ENCODE data around the gene GLTPD2. TPM values are rescaled to one million over a fixed set of nuclear protein-coding genes. Genes with fewer than 3 reads are reported as not detected.

GLTPD2 gene
- total and polyA plus RNA-seq, 2 experiments from 2014 or later, result 0.50 to 2.2 TPM

DNA sequence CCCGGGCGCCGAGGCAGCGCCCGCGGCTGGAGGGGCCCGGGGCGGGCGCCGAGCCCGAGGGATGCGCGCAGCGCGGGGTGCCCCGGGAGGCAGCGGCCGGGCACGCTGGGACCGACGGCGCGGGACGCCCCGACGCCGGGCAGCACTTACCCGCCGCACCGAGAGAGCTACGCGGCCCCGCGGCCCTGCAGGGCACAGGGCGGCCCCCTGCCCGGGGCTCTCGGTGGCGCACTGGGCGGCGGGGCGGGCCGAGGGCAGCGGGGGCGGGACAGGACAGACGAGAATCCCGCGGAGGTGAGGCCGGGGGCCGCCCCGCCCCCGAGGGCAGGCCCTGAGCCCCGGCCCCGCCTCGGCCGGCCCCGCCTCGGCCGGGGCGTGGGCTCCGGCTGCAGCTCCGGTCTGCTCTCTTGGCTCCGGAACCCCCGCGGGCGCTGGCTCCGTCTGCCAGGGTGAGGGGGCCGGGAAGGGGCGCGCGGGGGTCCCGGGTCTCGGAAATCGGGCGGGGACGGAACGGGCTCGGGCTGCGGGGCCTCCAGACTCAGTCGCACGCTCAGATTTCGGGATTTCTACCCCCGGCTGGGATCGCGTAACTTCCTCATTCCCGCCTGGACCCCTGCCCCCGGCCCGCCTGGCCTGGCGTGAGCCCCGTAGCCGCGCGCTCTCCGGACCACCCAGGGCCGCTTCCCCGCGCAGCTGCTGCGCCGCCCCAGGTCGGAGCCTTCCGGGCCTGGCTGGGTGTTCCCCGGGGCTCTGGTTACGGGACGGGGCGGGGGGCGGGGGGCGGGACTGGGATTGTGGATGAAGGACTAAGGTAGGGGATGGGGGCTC lies 18.2 kb downstream of the GLTPD2 start, which contains the start of gene PLD2:
TSS of gene PLD2 (plus strand) at position 376 of the 828 bp plus-strand sequence. CDS start 621 bp downstream, outside the sequence.
- in situ Hi-C loops (cut with MboI), result no loop called here
- Histone ChIP-seq H3K4me1 (ENCODE audit: insufficient read depth) (peaks cover 4% of the 10 kb centered on the region; the same call in 1 of the 2 replicates), H3K27me3 (replicated peaks; ENCODE audit: insufficient read depth) (no peaks in the 10 kb centered on the region), H3K9me3 (ENCODE audit: low read depth) (no peaks in the 10 kb centered on the region), H3K9ac (peak within 1 kb of the TSS; percentile 82), H3K9me2 (ENCODE audit: insufficient read depth) (no peaks in the 10 kb centered on the region), H3K4me3 (peak within 1 kb of the TSS; percentile 88), H4K20me1 (ENCODE audit: insufficient read depth) (no peaks in the 10 kb centered on the region), H3K27ac (no peak within 1 kb of the TSS), H3K4me2 (ENCODE audit: unreplicated experiment) (peak within 1 kb of the TSS; percentile 78), H3K36me3 (ENCODE audit: low read depth) (no peaks in the 10 kb centered on the region), H3K79me2 (ENCODE audit: insufficient read depth) (no peaks in the 10 kb centered on the region), H2AFZ (peak within 1 kb of the TSS; percentile 72), H3F3A (ENCODE audit: insufficient read depth) (no peaks in the 10 kb centered on the region)
- 2% methylated on average over 52 to 65 of the region's 106 CpGs for WGBS, 2 experiments (ENCODE audit: low coverage in 1 of 2, low lambda C conversion rate in 2 of 2, missing lambda C conversion rate in 2 of 2)
- DNase-seq, result peak; percentile 95
- TF ChIP-seq EZH2phosphoT487 (IDR thresholded peaks at IDR 0.05; ENCODE audit: insufficient read depth, low read depth) (no peak), EZH2 (IDR thresholded peaks at IDR 0.05; ENCODE audit: insufficient read depth, poor library complexity, severe bottlenecking) (no peak)

DNA sequence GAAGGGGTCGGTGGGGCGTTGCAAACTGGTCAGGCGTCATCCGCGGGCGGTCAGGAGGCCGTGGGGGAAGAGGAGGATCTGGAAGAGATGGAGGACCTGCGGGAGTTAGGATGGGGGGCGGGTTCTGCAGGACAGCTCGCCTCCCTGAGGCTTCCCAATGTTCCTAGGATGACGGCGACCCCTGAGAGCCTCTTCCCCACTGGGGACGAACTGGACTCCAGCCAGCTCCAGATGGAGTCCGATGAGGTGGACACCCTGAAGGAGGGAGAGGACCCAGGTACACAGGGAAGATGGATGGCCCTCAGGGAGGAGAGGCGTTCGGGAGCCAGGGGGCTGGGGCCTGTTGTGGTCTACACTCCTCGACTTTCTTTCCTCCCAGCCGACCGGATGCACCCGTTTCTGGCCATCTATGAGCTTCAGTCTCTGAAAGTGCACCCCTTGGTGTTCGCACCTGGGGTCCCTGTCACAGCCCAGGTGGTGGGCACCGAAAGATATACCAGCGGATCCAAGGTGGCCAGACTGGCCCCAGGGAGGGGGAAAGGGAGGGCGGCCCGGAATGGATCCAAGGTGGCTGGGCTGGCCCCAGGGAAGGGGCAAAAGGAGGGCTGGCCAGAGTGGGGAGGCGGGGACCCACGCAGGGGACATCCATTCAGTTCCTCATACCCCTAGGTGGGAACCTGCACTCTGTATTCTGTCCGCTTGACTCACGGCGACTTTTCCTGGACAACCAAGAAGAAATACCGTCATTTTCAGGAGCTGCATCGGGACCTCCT lies 19.0 kb downstream of the GLTPD2 start:
- no peaks in the 10 kb centered on the region for H3K9me3 ChIP-seq (ENCODE audit: low read depth)
- peak overlapping the region; percentile 72 for H2AFZ ChIP-seq
- H3K27ac ChIP-seq, result no peak overlapping the region
- H3K27me3 ChIP-seq (replicated peaks; ENCODE audit: insufficient read depth), result no peaks in the 10 kb centered on the region
- H3K9me2 ChIP-seq (ENCODE audit: insufficient read depth), result no peaks in the 10 kb centered on the region
- H3K79me2 ChIP-seq (ENCODE audit: insufficient read depth), result no peaks in the 10 kb centered on the region
- DNase-seq, result peak; percentile 48
- H3K4me2 ChIP-seq (ENCODE audit: unreplicated experiment), result peak overlapping the region; percentile 78
- peak overlapping the region; percentile 82 for H3K9ac ChIP-seq
- H3K4me1 ChIP-seq (ENCODE audit: insufficient read depth), result peaks cover 4% of the 10 kb centered on the region; the same call in 1 of the 2 replicates
- H4K20me1 ChIP-seq (ENCODE audit: insufficient read depth), result no peaks in the 10 kb centered on the region
- 29 to 45% methylated on average over 16 to 32 of the region's 32 CpGs for WGBS, 2 experiments (ENCODE audit: low coverage in 1 of 2, low lambda C conversion rate in 2 of 2, missing lambda C conversion rate in 2 of 2)
- no peaks in the 10 kb centered on the region for H3K36me3 ChIP-seq (ENCODE audit: low read depth)
- in situ Hi-C loops (cut with MboI), result no loop called here
- H3K4me3 ChIP-seq, result peak overlapping the region; percentile 88
- H3F3A ChIP-seq (ENCODE audit: insufficient read depth), result no peaks in the 10 kb centered on the region
- TF ChIP-seq EZH2 (IDR thresholded peaks at IDR 0.05; ENCODE audit: insufficient read depth, poor library complexity, severe bottlenecking) (no peak), EZH2phosphoT487 (IDR thresholded peaks at IDR 0.05; ENCODE audit: insufficient read depth, low read depth) (no peak)

DNA sequence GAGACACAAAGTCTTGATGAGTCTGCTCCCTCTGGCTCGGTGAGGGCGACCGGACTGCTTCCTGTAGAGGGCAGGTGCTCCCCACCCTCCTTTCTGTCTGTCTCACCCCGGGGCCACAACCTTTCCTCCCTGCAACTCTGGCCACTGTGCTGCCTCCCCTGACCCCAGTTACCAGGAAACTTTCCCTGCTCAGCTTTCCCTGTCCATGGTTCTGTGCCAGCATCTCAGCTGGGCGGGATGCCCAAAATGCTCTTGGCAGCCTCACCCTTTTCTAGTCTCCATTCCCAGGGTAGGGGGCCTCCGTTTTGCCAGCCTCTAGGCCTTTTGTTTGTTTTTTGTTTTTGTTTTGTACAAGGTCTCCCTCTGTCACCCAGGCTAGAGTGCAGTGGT lies 19.6 kb downstream of the GLTPD2 start:
- Histone ChIP-seq H3K79me2 (ENCODE audit: insufficient read depth) (no peaks in the 10 kb centered on the region), H3K27me3 (replicated peaks; ENCODE audit: insufficient read depth) (no peaks in the 10 kb centered on the region), H3K27ac (no peak overlapping the region), H4K20me1 (ENCODE audit: insufficient read depth) (no peaks in the 10 kb centered on the region), H3K4me1 (ENCODE audit: insufficient read depth) (peaks cover 4% of the 10 kb centered on the region; the same call in 1 of the 2 replicates), H3K9me2 (ENCODE audit: insufficient read depth) (no peaks in the 10 kb centered on the region), H3K4me2 (ENCODE audit: unreplicated experiment) (no peak overlapping the region), H3F3A (ENCODE audit: insufficient read depth) (no peaks in the 10 kb centered on the region), H3K9me3 (ENCODE audit: low read depth) (no peaks in the 10 kb centered on the region), H3K36me3 (ENCODE audit: low read depth) (no peaks in the 10 kb centered on the region), H2AFZ (no peak overlapping the region), H3K9ac (no peak overlapping the region), H3K4me3 (no peak overlapping the region)
- DNase-seq, result peak; percentile 20
- WGBS, 2 experiments (ENCODE audit: low coverage in 1 of 2, low lambda C conversion rate in 2 of 2, missing lambda C conversion rate in 2 of 2), result 81 to 84% methylated on average over 6 of the region's 6 CpGs
- in situ Hi-C loops (cut with MboI), result no loop called here
- no peak for TF ChIP-seq EZH2phosphoT487 (IDR thresholded peaks at IDR 0.05; ENCODE audit: insufficient read depth, low read depth)
- no peak for TF ChIP-seq EZH2 (IDR thresholded peaks at IDR 0.05; ENCODE audit: insufficient read depth, poor library complexity, severe bottlenecking)

DNA sequence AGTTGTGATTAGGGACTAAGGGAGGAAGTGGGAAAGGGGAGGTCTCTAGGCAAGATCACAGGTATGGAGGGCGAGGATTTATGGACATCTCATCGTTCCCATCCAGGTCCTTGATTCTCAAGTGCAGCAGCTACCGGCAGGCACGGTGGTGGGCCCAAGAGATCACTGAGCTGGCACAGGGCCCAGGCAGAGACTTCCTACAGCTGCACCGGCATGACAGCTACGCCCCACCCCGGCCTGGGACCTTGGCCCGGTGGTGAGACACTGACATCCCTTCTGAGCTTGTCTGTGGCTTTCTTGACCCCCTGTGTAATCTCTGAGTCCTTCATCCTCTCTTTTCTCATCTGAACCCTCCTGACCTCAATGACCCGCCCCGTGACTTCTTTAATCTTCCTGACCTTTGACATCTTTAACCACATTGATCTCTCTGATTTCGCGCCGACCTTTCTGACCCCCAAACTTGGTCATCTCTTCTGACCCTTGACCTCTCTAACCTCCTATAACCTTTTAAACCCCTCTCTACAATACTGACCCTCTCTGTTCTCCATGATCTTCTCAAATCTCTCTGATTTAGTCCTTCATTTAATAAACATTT lies 22.0 kb downstream of the GLTPD2 start:
- Histone ChIP-seq H4K20me1 (ENCODE audit: insufficient read depth) (no peaks in the 10 kb centered on the region), H3K9me3 (ENCODE audit: low read depth) (no peaks in the 10 kb centered on the region), H3K27ac (no peak overlapping the region), H3K4me3 (no peak overlapping the region), H3K9ac (no peak overlapping the region), H3K79me2 (ENCODE audit: insufficient read depth) (no peaks in the 10 kb centered on the region), H3K4me2 (ENCODE audit: unreplicated experiment) (no peak overlapping the region), H2AFZ (no peak overlapping the region), H3F3A (ENCODE audit: insufficient read depth) (no peaks in the 10 kb centered on the region), H3K9me2 (ENCODE audit: insufficient read depth) (no peaks in the 10 kb centered on the region), H3K36me3 (ENCODE audit: low read depth) (no peaks in the 10 kb centered on the region), H3K4me1 (ENCODE audit: insufficient read depth) (peaks cover 4% of the 10 kb centered on the region; the same call in 1 of the 2 replicates), H3K27me3 (replicated peaks; ENCODE audit: insufficient read depth) (no peaks in the 10 kb centered on the region)
- TF ChIP-seq EZH2phosphoT487 (IDR thresholded peaks at IDR 0.05; ENCODE audit: insufficient read depth, low read depth), result no peak
- no peak for TF ChIP-seq EZH2 (IDR thresholded peaks at IDR 0.05; ENCODE audit: insufficient read depth, poor library complexity, severe bottlenecking)
- 82 to 84% methylated on average over 13 of the region's 13 CpGs for WGBS, 2 experiments (ENCODE audit: low coverage in 1 of 2, low lambda C conversion rate in 2 of 2, missing lambda C conversion rate in 2 of 2)
- in situ Hi-C loops (cut with MboI), result no loop called here
- DNase-seq, result no peak

Measured in GM23248 (cell line).